GM18858 (cell line): ENCODE data around the gene GPR151.

Source experiments
- ATAC-seq: cut with Tn5 transposase; IDR thresholded peaks from one replicate; pipeline ENCODE4 v1.9.1; 2021; ENCODE audit not compliant: unreplicated experiment

The GPR151 gene

GRCh38 chr5:146521403-146522106 is 5.6 kb upstream of the GPR151 start:
- ATAC-seq, result no peak

- no peak for ATAC-seq
Measured at GRCh38 chr5:146520731-146521130, 4.7 kb upstream of the GPR151 start.

DNA sequence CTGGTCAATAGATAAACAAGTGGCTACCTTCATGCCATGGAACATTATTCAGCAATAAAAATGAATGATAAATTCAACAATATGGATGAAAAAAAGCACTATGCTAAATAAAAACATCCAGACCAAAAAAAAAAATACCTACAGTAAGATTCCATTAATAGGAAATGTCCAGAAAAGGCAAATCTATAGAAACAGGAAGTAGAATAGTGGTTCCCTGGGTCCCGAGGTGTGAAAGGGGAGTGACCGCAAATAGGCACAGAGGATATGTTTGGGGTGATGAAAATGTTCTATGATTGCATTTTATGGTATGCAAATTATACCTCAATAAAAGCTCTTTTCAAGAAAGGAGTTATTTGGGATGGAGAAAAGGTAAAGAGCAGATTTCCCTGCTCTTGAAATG is 3.6 kb upstream of the GPR151 start:
- no peak for ATAC-seq

DNA sequence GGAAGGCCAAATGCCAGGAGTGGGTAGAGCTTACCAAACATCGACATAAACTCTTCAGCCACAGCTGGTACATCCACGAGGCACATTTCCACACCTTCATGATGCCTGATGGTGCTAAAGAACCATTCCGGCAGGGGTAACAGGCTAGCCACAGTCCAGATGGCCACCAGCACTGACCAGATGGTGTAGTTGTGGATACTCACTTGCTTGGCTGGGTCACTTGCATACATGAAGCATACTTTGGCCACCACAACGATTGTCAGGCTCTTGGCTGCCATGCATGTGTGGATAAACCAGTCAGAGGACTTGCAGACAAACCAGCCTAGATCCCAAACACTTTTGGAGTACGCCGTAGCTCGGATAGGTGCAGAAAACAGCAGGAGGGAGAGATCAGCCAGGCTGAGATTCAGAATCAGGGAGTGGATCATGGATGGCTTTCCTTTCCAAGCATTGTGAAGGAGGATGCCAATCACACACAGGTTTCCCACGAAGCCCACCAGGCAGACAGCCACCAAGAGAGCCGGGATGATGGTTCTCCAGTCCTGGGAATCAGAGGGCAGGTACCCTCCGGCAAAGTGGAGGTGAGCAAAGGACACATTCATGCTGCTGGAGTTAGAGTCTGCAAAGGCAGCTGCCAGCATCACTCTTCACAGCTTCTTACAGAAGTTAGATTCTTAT is 378 bp downstream of the GPR151 start:
- no peak for ATAC-seq

DNA sequence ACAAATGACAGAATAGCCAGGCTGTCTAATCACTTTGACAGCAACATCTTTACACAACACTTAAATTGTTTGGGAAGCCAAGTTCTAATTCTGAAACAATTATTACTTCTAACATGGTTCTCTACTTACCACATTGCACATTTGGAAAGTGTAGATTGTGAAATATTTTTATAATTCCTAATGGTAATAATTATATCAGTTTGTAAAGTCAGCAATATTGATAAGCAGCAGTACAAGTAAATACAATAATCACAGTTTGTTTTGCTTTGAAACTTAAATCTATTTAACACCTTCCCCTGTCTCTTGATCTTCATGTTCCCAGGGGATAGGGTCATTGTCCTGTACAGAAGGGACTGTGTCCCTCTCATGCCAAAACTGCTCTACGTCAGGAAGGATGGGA is 1.4 kb downstream of the GPR151 start:
- ATAC-seq, result no peak

DNA sequence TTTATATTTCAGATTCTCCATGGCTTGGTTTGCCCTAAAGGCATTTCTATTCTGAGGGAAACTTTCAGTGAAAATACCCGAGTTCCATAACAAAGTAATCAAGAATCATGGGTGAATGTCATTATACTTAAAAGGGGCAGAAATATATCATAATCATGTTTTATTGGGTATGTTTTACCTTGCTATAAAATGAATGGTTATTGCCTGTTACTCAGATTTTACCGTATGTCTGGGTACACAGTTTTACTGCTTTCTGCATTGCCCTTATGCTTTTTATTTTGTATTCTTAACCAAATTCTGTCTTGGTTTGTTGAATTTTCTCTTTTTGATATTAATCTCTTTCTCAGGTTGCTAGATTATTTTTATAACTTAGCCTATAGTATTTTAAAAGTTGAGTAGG is 2.5 kb downstream of the GPR151 start:
- ATAC-seq, result no peak

GRCh38 chr5:146510559-146511125 is 5.3 kb downstream of the GPR151 start:
- no peak for ATAC-seq

DNA sequence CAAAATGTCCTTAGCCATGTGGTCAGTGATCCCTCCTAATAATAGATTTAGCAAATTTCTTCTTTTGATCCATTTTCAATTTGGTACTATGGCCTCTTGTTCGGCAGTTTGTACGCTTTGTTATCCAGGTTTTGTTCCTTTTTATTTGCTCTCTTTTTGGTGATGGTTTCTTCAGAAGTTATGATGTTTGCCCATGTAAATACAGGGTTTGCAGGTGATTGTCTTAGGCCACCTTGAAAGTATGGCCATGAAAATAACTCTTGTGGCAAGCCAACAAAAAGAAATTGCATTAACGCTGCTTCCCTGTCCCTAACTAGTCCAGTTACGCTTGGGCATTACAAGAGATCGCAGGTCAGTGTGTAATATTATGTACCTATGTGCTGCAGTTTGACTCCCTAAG is 8.6 kb downstream of the GPR151 start:
- no peak for ATAC-seq

DNA sequence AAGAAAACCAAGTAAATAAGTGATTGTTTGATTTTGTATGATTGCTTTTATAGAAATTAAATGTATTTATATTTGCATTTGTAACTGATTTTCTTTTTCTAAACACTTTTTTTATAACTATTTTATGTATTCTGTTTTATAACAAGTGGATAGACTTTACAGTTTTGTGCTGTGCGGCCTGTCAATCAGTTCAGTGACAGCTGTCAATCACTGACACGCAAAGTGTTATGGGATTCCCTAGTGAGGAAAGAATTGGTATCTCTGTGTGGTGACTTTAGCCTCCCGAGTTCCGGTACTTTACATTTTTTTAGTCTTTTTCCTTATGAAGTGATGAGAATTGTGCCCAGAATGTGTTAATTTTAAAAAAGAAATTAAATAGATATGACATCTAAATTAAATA is 16.3 kb downstream of the GPR151 start:
- ATAC-seq, result no peak

- ATAC-seq, result no peak
Measured at GRCh38 chr5:146494656-146495055, 21.3 kb downstream of the GPR151 start.

DNA sequence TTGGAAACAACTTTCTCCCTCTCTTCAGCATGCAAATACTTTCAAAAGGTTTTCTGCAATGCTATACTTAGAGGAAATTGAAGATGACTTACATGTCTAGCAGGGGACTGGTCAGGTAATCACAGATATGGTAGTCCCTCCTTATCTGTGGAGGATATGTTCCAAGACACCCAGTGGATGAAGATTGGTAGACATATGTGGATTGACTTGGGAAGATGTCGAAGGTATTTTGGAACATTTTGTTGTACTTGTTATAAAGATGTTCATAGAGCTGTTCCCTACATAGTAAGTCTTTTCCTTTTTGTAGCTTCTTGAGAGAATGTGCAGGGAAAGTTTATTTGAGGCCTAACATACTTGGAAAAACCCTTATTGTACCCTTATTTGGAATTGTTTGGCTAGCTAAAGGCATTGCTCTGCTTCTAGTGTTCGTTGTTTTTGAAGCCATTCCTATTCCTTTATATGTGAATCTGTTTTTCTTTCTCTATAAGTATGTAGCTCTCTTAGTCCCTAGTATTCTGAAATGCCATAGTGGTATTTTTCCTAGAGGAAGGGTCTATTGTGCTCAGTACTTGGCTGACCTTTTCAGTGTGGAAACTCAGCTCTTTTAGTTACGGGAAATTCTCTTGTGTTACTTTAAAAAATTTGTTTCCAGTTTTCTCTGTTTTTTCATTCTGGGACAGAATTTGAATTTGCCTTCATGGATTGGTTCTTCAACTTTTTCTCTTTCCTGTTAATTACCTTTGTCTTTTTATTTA is 25.7 kb downstream of the GPR151 start:
- ATAC-seq, result no peak

DNA sequence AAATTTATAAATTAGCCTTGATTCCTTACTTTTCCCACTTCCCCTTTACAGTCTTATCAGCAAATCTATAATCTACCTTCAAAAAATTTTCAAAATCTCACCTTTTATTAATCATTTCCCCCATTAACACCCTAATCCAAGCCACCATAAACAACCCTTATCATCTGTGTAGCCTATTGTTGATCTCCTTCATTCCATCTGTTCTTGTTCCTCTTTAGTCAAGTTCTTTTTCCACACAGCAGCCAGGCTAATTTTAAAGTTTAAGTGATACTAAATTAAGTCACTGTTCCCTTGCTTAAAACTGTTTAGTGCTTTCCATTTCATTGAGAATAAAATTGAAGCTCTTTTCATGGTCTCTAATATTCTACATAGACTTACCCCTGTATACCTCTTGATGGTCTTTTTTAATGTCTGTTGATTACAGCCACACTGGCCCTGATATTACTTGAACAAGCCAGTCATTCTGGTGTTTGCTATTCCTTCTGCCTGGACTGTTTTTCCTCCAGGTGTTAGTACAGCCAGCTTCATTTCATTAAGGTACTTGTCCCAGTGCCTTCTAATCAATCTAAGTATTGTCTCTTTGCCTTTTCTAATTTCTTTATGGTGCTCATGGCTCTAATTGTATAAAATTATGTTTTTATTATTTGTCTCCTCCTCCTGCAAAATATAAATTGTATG is 31.1 kb downstream of the GPR151 start:
- ATAC-seq, result no peak

DNA sequence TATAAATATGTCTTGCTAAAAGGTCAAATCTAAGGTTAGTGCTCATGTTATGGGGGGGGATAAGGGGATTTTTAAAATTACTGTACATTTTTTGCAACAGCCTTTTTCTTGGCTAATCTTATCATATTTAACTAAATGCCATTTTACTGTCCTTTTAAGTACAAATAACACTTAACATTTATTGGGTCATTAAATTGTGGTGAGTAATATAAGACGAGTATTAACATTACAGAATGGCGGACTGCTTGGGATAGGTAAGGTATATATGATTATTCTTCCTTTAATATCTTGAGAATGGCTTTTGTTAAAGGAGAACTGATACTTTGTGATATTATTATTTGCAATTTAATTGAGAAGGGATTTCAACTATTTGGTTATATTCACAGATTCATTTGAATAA is 33.2 kb downstream of the GPR151 start:
- ATAC-seq, result no peak

DNA sequence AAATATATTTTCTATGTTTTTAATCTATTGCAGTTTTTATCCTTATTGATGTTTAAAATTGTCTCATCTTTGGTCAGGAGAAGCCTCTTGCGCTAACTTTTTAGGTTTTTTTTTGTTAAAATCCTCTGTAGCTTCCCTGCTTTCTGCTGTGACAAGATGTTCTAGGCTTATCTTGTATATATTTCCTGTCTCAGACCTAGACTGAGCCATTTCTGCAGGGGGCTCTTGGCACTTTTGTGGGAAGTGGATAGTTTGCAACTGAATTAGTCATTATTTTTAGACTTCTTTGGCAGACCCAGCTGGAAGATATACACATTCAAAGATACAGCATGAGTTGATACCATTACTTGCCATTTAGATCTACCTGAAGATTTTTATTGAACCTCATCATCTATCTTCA is 40.1 kb downstream of the GPR151 start:
- no peak for ATAC-seq

DNA sequence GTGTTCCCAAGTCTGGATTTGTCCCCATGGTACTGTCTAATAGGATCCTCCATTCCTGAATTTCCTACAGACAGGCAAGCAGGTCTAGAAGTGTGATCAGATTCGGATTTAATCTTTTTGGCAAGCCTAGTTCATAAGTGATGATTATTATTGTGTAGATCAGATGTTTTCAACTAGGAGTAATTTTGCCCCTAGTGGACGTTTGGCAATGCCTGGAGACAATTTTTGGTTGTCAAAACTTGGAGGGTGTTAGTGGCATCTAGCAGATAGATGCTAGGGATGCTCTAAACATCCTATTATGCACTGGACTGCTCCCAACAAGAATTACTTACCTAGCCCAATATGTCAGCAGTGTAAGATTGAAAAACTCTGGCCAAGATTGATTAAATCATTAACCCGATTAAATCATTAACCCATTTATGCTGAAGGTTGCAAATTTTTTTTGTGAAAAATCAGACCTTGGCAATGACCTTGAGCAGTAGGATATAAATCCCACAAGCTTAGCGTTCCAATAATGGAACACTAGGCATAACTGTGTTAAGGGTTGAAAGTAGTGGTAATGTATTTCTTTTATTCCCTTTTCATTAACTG is 40.7 kb downstream of the GPR151 start:
- no peak for ATAC-seq

DNA sequence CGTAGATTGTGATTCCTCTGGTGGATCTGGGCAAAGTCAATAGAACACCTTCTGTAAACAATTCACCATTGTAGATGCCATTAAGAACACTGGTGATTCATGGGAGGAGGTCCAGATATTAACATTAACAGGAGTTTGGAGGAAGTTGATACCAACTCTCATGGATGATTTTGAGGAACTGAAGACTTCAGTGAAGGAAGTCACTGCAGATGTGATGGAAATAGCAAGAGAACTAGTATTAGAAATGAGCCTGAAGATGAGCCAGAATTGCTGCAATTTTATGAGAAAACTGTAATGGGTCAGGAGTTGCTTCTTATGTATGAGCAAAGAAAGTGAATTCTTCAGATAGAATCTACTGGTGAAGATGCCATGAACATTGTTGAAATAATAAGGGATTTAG is 41.9 kb downstream of the GPR151 start:
- no peak for ATAC-seq

DNA sequence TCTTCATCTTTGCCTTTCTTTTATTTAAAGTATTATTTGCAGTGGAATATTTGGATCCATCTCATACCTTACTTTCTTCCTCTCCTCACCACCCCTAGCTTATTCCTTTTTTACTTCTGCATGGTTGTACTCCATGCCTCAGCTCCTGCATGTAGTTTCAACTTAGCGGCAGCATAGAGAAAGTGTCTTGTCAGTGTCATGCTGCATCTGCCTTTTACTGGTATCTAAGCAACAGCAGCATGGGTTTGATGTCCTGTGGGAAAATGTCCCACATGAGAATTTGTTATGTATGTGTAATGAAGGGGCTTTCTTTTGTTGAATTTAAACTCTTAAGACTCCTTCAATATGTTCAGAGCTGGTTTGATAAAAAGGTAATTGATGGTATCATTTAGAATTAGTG is 48.2 kb downstream of the GPR151 start:
- ATAC-seq, result no peak

GRCh38 chr5:146466521-146467349 is 49.3 kb downstream of the GPR151 start:
- ATAC-seq, result no peak

DNA sequence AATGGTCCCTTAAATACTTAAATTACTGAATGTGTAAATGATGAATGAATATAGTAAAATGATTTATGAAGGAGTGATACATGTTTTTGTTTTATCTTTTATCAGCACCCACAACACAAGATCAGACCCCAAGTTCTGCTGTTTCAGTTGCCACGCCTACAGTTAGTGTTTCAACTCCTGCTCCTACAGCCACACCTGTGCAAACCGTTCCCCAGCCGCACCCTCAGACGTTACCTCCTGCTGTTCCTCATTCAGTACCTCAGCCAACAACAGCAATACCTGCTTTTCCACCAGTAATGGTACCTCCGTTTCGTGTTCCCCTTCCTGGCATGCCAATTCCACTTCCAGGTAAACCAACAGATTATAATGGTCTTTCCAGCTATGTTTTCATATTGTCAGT is 52.5 kb downstream of the GPR151 start:
- no peak for ATAC-seq
